ENCODE results near the gene ZNRD2.

The ZNRD2 gene

GRCh38 chr11:65590240-65590738, 20.0 kb downstream of the ZNRD2 start:
- no peak for FAIRE-seq

GRCh38 chr11:65591939-65592857, 21.9 kb downstream of the ZNRD2 start:
- FAIRE-seq = no peak

- no peak for FAIRE-seq
Observed at GRCh38 chr11:65592858-65593517, 22.7 kb downstream of the ZNRD2 start.

GRCh38 chr11:65593518-65594414, 23.5 kb downstream of the ZNRD2 start:
- no peak for FAIRE-seq

GRCh38 chr11:65595131-65595530, 24.9 kb downstream of the ZNRD2 start:
- no peak for FAIRE-seq

GRCh38 chr11:65595543-65596281, 25.4 kb downstream of the ZNRD2 start, which contains the start of gene KCNK7:
KCNK7 (minus strand) TSS chr11:65595800; CDS start chr11:65595772, 28 bp downstream.
- FAIRE-seq = no peak

GRCh38 chr11:65596520-65596919, 26.2 kb downstream of the ZNRD2 start:
- FAIRE-seq = no peak

- no peak for FAIRE-seq
Observed at GRCh38 chr11:65598258-65598699, 28.0 kb downstream of the ZNRD2 start.

- FAIRE-seq = no peak
Observed at GRCh38 chr11:65599216-65599954, 29.1 kb downstream of the ZNRD2 start.

GRCh38 chr11:65599955-65600246, 29.6 kb downstream of the ZNRD2 start:
- FAIRE-seq = no peak

- FAIRE-seq = no peak
Observed at GRCh38 chr11:65604258-65604657, 34.0 kb downstream of the ZNRD2 start.

- no peak for FAIRE-seq
Observed at GRCh38 chr11:65606876-65607613, 36.8 kb downstream of the ZNRD2 start.

GRCh38 chr11:65607614-65608426, 37.5 kb downstream of the ZNRD2 start:
- FAIRE-seq = no peak

GRCh38 chr11:65609229-65609628, 39.0 kb downstream of the ZNRD2 start:
- FAIRE-seq = no peak

- no peak for FAIRE-seq
Observed at GRCh38 chr11:65609665-65610064, 39.4 kb downstream of the ZNRD2 start.

- no peak for FAIRE-seq
Observed at GRCh38 chr11:65610404-65610803, 40.1 kb downstream of the ZNRD2 start.

- FAIRE-seq = no peak
Observed at GRCh38 chr11:65611028-65611757, 40.9 kb downstream of the ZNRD2 start.

- FAIRE-seq = no peak
Observed at GRCh38 chr11:65611758-65612603, 41.7 kb downstream of the ZNRD2 start.

Measured in A204.1 (cell line).